Esophagus mucosa (tissue), 1 donor: ENCODE data around the gene KPNB1. TPM values are rescaled to one million over a fixed set of nuclear protein-coding genes. Genes with fewer than 3 reads are reported as not detected.

Source experiments
- ATAC-seq: fragments of 200-7000 bp; cut with Tn5 transposase; one replicate; pipeline ENCODE4 v1.9.1; 2020
- total RNA-seq: library from RNA; stranded (reverse); gene quantifications from one replicate; pipeline ENCODE4 v1.2.4, GENCODE V29; 2023
- donor health status: DM: yes; HTN: yes; CAD: no.

KPNB1 gene
- total RNA-seq, 1 donor from 2014 or later: 232 TPM

DNA sequence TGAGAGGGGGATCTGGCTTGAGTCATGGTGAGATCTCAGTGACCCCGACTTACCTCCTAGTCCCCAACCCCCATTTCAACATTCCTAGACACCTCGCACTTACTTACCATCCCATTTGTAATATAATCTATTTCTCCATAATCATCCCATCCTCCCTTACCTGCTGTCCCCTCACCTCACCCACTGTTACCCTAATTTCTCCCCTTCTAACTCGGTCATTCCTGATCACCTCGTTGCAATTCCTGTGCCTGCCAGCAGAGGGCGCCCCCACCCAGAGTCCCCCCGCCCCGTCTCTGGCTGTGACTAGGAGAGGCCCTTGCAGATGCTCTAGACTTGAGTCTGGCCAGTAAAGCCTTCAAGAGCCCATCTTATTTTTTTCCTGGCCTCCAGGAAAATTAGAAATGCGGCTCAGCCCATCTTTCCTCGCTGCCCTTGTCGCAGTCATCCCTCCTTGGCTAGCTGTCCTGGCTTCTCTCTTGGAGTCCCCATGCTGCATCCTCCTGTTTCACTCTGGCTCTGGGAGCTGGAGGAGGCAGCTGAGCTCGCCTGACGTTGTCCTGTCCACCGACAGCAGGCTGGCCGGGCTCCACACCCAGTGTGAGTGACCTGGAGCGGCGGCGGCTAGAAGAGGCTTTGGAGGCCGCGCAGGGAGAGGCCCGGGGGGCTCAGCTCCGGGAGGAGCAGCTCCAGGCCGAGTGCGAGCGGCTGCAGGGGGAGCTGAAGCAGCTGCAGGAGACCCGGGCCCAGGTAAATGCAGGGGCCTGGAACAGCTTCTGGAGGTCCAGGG is 49.2 kb downstream of the KPNB1 start:
- peak; percentile 35 for ATAC-seq

GRCh38 chr17:47699536-47699840 is 49.8 kb downstream of the KPNB1 start:
- no peak for ATAC-seq

GRCh38 chr17:47700471-47701449 is 51.0 kb downstream of the KPNB1 start:
- no peak for ATAC-seq

DNA sequence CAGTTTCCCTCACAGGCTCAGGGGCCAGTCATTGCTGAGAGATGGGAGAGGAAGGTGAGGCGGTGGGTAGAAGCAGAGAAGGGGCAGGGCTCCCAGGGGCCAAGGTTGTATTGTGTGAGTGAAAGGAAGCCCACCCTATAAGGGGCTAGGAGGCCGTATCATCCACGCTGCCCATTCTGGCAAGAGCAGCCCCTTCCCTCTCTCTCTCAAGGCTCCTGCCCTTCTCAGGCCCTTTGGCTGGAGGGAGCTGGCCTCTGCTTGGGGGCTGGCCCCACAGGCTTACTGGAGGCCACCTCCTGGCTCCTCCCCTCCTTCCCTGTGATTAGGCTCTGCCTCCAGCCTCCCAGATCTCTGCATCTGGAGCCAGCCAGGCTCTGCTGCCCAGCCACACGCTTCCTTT is 51.9 kb downstream of the KPNB1 start:
- no peak for ATAC-seq

DNA sequence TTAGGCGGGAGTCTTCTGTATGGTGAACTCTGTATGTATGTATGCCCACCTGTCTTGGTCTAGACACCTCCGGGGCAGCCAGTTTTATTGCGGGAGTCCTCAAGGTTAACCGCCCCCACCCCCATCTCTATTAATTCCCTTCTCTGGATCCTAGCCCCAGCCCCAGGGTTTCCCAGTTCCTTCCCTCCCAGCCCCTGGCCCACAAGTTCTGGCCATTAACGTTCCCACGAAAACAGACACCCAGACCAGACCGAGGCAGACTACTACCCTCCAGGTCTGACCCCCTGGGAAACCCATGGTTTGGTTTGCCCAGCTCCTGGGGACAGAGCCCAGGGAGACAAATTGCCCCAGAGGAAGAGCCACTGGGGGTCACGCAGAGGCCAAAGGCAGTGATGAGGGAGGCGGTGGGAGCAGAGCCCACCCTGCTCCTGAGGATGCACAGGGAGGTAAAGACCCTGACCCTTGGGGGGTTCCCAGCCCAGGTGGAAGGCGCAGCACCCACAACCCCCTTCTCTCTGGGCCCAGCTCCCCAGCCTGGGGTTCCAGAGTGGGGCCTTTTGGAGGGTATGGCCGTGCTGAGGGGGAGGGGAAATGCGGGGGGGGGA is 52.8 kb downstream of the KPNB1 start:
- no peak for ATAC-seq

DNA sequence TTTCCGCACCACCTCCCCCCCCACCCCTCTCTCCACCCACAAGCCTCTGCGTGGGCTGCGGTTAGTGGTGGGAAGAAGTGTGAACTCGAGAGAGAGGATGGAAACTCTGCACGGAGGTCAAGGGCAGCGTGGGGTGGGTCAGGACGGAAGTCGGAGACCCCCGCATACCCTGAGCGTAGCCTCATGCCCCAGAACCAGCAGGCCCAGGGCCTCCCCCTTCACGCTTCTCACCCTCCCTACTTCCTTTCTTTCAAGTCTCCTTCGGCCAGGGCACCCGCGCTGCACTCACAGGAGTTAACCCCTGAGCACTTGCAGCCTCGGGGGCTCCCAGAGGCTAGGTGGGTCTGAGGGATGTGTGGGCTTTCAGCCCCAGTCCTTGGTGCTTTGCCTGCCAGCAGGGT is 53.5 kb downstream of the KPNB1 start:
- no peak for ATAC-seq

GRCh38 chr17:47703671-47704070 is 54.0 kb downstream of the KPNB1 start:
- no peak for ATAC-seq

- ATAC-seq: no peak
Measured at GRCh38 chr17:47704116-47704515, 54.4 kb downstream of the KPNB1 start.

- ATAC-seq: no peak
Measured at GRCh38 chr17:47704736-47705135, 55.0 kb downstream of the KPNB1 start.

- no peak for ATAC-seq
Measured at GRCh38 chr17:47705536-47706530, 56.1 kb downstream of the KPNB1 start.

DNA sequence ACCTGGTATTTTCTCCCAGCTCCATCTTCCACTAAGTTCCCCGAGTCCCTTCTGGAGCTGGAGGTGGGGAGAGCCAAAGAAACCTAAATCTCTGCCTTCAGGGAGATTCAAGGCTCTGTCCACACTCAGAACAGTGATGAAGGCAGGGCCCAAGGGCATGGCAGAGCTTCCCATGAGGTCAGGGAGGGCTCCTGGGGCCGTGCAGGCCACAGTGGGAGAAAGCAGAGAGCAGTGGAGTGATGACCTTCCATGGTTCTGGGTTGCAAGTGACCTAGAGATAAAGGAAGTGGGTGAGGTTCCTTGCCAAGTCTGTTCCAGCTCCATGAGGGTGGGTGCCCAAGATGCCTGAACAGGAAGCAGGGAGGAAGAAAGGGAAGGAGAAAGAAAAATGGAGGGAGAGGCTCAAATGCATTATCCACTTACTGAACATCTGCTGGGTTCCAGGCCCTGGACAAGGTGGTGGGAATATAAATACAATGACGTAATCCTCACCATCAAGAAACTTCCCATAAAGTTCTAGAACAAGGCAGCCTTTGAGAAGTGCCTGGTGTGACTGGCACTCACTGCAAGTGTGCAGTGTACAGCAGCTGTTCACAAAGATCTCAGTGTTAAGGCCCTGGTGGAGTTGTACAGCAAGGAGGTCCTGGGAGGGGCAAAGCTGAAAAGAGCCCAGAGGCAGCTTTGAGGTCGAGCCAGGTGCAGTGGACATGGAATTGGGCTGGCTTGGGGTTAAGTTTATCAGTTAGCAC is 57.5 kb downstream of the KPNB1 start:
- no peak for ATAC-seq

- no peak for ATAC-seq
Measured at GRCh38 chr17:47707884-47708283, 58.2 kb downstream of the KPNB1 start.

DNA sequence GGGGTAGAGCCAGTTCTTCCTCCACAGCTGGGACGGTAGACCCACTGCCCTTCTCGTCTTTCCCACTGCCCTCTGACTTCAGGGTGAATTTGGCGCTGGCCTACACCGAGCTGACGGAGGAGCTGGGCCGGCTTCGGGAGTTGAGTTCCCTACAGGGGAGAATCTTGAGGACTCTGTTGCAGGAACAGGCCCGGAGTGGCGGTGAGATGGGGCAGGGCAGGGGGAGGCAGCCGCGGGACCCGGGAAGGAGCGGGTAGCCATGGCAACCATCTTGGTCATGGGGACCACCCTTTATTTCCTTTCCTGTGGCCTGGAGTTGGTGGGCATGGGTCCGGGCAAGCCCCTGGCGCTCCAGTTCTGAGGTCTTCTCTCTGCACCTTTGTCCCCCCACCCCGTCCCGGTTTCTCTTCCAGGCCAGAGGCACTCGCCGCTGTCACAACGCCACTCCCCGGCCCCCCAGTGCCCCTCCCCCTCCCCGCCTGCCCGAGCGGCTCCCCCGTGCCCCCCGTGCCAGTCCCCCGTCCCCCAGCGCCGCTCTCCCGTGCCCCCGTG is 58.7 kb downstream of the KPNB1 start:
- no peak for ATAC-seq

GRCh38 chr17:47708864-47709541 is 59.3 kb downstream of the KPNB1 start:
- ATAC-seq: peak; percentile 38

DNA sequence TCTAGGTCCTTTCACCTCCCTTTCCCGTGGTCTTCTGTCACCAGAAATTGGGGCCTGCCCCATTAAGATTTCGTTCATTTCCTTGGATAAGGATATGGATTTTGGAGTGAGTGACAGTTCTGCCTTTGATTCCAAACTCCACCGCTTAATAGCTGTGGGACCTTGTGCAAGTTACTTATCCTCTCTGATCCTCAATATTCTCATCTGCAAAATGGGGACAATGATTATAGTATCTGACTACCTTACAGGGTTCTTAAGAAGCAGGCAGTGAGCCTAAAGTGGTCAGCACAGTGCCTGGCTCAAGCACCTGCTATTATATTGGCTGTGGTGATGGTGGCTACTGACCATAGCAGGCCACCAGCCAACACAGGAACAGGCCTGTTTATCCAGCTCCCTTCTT is 59.9 kb downstream of the KPNB1 start:
- ATAC-seq: no peak

DNA sequence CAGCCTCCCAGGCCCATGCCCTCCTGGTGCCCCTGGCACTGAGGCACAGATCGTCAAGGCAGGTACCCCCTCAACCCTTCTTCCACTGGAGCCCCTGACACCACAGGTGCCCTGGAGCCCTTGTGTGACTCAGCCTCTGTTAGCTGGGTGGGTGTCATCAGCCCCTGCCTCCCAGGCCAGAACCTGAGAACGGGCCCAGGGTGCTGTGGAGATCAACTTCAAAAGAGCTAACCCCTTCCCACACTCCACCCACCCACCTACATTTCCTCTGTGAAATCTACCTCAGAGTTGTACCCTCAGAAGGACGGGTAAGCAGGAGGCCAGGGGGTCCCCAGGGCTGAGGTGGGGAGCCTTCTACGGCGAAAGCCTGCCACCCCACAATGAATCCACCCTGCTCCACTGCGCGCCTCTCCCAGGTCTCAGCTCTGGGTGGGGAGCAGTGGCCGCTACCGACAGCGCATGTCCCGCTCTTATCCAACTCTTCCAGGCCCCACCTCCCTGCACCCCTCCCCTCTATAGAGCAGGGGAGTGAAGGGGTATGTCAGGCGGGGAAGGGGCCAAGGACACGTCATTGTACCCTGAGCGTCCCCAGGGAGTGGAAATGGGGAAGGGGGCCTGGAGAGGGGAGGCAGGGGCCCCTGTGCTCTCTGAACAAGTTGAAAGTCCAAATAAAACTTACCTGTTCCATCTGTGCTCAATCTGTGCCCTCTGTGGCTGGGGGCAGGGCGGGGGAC is 61.8 kb downstream of the KPNB1 start:
- no peak for ATAC-seq

DNA sequence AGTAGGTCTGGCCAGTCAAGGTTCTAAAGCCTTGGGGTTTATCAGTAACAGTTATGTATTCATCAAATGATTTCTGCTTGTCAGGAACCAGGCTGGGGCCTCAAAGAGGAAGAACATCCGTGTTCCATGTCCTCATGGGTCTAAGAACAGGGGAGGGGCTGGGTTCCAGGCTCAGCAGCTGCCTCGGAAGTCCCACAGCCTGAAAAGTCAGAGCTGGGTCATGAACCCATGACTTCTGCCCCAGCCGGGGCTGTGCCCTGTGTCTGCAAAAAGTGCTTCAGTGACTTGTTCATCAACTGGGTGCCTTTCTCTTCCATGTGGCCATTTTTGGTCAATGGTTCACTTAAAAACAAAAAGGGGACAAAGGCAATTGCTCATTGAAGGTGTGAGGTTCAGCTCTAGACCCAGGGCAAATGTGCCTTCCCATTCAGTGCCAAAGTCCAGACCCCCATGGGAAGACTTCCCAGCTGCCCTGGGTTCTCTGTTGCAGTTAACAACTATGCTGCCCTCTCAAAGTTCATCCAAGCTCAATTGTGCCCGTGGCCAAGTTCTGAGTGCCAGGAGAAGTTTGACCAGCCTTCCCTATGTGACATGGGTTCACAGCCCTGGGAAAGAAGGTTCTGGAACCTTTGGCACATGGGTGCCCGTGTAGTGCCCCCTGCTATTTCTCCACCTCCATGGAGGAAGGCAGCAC is 62.8 kb downstream of the KPNB1 start:
- ATAC-seq: no peak

DNA sequence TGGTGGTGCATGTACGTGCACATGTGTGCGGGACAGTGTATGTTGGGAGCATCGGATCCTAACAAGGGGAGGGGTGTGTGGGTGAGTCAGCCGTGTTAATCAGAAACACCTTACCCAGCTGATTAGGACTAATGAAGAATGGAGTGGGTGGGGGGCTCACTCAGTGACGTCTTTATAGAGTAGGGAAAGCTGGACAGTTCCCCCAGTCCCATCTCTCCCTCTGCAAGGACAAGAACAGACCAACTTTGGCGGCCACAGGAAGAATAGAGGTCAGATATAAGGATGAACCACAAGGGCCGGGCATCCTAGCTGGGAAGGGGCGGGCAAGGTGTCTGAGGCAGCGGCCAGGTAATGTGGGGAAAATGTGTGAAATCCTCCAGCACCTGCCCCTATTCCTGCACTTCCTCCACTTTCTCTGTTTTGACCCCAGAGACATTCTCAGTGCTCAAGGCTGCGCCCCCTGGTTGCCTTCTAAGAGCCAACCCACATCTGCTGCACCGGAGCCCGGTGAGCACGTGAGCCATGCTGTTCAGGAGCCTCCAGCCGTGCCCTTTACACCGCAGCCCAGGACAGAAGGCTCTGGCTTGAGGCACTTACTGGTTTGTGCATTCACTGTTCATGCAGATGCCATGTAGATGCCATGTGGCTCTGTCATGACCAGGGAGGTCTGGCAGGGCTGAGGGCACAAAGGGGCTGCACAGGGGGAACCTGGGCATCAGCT is 64.4 kb downstream of the KPNB1 start:
- ATAC-seq: no peak
